Measurements from ENCODE around the gene TMEM256.
"Not testable (repeated sequence)": the region's sequence is repeated elsewhere in the genome, so short reads cannot be mapped to it uniquely, and the experiment has no call there.

The TMEM256 gene

DNA sequence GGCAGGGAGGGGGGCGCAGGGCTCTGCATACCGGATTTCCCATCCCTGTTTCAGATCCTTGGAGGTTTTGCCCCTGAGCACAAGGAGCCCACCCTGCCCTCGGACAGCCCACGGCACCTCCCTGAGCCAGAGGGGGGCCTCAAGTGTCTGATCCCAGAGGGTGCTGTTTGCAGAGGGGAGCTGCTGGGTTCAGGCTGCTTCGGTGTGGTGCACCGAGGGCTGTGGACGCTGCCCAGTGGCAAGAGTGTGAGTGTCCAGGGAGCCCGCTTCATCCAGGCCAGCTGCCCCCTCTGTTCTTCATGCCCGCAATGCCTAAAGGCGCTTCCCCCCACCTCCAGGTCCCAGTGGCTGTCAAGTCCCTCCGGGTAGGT, 20.5 kb downstream of the TMEM256 start:
- DNase-seq, result no peak

DNA sequence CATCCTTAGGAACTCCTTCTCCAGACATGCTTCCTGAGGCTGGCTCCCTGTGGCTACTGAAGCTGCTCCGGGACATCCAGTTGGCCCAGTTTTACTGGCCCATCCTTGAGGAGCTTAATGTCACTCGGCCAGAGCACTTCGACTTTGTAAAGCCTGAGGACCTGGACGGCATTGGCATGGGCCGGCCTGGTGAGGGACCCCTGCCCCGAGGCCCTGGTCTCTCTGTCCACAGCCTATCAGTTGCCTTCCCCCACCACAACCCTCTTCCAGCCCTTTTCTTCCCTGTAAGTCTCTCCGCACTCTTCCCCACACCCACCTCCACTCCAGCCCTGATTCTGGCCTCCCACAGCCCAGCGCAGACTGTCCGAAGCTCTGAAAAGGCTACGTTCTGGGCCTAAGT, 21.0 kb downstream of the TMEM256 start:
- DNase-seq, result no peak

DNA sequence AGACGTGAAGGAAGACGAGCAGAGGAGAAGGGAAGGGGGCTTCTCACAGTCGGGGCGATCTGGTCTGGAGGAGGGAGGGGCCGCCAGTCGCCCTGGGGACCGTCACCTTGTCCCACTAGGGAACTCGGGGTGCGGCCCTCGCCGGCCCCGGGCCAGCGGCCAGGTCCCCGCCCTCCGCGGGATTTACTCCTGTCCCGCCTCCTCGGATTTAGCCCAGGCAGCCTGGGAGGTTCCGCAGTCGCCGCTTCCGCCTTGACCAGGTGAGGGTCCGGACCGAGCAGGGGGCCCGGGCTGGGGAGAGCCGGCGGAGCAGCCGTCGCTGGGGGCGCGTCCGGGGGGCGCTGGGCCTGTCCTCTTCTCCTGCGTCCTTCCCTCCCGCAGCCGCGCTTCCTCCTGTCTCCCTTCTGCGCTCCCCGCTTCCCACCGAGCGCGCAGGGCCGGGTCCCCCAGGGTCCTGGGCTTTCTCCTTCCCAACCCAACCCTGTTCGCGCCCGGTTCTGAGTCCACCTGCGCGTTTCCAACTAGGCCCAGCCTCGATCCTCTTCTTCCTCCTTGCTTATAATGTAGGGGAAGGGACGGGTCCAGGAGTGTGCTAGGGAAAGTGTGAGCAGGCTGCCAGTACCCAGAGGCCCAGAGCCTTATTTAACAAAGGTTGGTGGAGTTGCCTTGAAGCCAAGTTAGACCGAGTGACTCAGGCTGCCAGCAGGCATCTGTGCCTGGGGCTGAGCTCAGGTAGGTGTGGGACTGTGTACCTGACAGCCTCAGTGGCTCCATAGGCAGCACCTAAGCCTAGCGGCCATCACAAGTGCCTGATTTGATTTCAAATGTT, 22.8 kb downstream of the TMEM256 start, which contains the start of gene TNK1:
TNK1 (plus strand) TSS at position 235 of the 829 bp plus-strand sequence. CDS start 1,838 bp downstream, outside the sequence.
- no peak for DNase-seq

DNA sequence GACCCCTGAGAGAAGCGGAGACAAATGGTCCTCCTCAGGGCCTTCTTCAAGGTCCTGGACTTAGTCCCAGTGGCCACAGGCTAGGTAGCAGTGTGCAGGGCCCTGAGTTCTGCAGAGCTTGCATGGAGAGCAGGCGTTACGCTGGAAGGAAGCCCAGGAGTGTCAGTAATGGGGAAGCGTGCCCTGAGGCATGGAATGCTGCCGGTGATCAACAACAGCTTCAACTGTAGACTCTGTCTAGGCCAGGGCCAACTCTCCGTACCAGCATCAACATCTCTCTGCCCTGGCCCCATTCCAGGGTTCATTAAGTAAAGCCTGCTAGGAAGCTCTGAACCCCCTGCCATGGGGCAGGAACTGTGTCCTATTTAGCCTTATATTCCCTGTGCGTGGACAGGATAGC, 23.6 kb downstream of the TMEM256 start:
- no peak for DNase-seq

DNA sequence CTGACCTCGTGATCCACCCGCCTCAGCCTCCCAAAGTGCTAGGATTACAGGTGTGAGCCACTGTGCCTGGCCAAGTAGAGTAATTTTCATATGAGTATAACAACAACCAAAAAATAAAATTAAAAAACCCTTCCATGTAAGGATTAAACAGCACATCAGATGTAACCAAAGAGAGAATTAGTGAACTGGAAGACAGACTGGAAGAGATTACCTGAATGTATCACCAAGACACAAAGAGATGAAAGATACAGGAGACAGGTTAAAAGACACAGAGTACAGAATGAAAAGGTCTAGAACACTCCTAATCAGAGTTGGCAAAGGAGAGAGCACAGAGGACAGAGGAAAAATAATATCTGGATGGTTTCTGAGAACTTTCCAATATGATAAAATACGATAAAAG, 24.8 kb downstream of the TMEM256 start:
- no peak for DNase-seq

DNA sequence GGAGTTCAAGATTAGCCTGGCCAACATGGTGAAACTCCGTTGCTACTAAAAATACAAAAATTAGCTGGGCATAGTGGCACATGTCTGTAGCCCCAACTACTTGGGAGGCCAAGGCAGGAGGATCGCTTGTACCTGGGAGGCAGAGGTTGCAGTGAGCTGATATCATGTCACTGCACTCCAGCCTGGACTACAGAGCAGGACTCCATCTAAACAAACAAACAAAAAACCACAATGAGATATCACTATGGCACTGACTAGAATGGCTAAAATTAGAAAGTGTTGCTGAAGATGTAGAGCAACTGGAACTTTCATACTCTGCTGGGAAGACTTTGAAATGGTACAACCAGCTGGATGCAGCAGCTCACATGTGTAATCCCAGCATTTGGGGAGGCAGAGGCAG, 29.5 kb downstream of the TMEM256 start:
- DNase-seq, result no peak

DNA sequence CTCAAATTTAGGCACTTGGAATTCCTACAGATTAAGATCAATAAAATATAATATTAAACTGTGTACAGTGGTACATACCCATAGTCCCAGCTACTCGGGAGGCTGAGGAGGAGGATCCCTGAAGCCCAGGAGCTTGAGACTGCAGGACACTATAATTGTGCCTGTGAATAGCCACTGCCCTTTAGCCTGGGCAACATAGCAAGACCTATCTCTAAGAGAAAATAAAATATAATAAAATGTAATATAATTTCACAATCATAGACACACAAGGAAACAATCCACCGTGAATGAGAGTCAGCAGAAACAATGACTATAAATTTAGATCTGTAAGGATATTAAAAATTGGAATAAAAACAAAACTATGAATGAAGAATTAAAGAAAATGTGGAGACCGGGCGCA, 33.0 kb downstream of the TMEM256 start:
- DNase-seq, result no peak

DNA sequence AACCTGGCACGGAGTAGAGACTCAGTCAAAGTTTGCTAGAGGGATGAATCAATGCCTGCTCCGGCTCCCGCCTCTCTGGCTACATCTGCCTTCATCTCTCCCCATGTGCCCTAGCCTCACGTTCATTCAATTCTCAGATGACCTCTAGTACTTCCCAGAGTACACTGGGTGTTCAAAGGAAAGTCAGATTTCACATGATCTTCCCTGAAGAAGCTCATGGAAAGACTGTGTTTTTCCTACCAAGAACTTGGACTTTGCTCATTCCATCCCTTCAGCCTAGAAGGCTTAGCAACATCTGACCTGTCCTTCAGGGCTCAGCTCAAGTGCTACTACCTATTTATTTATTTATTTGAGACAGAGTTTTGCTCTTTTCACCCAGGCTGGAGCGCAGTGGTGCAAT, 34.1 kb downstream of the TMEM256 start:
- no peak for DNase-seq

DNA sequence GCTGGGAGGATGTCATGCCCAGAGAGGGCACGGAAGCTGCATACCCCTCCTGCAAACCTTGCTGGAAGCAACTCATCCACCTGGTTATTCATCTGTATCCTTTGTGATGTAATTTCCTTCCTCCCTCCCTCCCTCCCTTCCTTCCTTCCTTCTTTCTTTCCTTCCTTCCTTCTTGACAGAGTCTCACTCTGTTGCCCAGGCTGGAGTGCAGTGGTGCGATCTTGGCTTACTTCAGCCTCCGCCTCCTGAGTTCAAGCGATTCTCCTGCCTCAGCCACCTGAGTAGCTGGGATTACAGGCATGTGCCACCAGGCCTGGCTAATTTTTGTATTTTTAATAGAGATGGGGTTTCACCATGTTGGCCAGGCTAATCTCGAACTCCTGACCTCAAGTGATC, 35.3 kb downstream of the TMEM256 start:
- DNase-seq, result not testable (repeated sequence)

DNA sequence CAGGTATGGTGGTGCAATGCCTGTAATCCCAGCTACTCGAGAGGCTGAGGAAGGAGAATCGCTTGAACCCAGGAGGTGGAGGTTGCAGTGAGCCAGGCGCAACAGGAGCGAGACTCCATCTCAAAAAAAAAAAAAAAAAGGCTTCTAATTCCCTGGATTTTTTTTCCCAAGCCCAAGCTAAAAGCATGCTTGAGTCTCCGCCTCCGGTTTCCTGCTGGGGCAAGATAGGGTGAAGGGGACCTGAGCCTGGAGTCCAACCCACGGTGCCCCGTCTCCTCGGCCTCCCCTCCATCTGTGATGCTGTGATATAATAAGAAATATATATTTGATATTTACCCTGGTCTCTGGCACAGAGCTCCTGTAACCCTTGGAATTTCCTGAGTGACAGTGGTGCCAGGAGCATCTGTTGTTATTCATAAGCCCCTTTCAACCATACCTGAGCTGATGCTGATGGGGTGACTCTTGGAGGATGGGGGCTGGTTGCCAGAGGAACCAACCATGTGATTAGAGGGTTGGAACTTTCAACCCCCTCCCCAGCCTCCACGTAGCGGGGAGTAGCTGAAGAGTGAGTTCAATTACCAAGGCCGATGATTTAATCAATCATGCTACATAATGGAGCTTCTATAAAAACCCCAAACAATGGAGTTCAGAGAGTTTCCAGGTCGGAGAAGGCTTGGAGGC, 35.8 kb downstream of the TMEM256 start:
- no peak for DNase-seq

DNA sequence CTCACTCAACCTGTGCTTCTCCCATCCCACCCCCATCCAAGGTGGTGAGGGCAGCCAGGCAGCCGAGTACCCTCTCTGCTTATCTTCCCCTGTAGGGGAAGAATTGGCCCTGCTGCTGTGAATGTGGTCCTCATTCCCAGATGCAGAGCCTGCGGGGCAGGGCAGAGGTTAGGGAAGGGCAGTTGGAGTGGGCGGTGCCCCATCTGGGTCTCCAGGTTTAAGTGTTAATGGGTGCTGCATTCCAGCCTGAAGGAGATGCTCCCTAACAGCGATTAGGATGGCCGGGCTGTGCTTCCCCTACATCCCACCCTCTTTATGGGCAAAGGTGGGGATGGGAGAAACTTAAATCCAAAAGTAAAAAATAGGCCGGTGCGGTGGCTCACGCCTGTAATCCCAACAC, 36.8 kb downstream of the TMEM256 start:
- no peak for DNase-seq

DNA sequence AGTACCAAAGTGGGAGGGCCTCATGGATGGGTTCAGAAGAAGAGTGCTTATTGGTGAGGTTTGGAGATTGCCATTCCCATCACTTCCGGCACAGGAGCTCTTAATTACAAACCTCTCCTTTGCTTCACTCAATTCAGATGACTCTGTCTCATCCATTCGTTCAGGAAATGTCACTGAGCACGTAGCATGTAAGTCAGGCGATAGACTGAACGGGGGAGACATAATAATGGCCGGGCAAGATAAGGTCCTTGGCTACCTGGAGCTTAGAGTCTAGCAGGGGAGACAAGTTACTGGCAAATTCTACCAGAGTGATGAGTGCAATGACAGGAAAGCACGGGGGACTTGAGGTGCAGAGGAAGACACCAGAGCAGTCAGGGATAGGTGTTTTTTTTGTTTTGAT, 37.9 kb downstream of the TMEM256 start:
- DNase-seq, result not testable (repeated sequence)

DNA sequence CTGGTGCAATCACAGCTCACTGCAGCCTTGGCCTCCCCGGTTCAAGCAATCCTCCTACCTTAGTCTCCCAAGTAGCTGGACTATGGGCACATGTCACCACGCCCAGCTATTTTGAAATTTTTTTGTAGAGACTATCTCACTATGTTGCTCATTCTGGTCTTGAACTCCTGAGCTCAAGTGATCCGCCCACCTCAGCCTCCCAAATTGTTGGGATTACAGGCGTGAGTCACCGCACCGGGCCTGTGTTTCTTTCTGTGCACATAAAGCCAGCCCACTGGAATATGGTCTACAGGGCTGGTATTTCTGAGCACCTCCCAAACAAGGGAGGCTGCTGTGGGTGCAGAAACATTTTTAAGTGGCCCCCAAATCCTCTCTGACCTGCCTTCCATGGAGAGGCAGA, 40.6 kb downstream of the TMEM256 start:
- DNase-seq, result peak; percentile 24

DNA sequence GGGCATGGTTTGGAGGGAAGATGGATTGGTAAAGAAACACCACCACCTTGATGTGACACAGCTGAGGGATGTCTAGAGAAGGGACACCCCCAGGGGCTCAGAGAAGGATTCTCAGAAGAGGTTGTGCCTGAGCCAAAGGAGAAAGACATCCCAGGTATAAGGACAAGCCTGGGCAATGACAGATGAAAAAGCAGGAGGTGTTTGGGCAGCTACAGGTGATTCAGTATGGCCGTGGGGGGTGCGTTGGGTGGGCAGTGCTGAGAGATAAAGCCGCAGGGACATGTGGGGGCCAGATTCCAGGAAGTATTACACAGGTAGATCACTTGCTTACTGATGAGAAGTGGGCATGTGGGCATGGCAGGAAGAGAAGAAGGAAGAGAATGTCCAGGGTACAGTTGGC, 42.0 kb downstream of the TMEM256 start:
- DNase-seq, result no peak

DNA sequence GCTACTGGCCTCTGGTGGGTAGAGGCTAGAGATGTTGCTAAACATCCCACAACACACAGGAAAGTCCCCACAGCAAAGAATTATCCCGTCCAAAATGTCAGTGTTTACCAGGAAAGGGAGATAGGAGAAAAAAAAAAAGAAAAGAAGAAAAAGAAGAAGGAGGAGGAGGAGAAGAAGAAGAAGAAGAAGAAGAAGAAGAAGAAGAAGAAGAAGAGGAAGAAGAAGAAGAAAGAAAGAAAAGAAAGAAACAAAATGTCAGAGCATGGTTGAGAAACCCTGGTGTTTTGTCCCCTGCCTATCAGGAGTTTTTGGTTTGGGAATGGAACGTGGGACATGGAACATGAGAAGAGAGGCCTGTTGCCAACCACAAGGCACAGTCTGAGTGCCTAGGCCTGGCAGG, 46.5 kb downstream of the TMEM256 start:
- DNase-seq, result no peak

DNA sequence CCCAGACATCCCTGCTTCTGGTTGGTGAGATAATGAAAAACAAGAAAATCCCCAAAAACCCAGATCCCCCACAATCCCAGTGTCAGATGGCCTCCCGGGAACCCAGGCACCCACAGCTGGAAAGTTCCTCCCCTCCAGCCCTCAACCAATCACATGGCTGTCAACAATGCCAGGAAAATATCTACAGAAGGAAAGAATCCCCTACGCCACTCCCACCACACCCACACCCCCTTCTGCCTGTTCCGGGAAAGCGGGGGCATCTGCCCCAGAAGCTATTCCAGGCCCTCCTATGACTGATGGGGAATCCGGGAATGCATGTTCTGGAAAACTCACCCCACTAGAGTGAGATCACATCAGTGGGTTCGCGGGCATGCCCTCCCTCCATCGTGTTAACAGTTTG, 47.1 kb downstream of the TMEM256 start:
- no peak for DNase-seq

DNA sequence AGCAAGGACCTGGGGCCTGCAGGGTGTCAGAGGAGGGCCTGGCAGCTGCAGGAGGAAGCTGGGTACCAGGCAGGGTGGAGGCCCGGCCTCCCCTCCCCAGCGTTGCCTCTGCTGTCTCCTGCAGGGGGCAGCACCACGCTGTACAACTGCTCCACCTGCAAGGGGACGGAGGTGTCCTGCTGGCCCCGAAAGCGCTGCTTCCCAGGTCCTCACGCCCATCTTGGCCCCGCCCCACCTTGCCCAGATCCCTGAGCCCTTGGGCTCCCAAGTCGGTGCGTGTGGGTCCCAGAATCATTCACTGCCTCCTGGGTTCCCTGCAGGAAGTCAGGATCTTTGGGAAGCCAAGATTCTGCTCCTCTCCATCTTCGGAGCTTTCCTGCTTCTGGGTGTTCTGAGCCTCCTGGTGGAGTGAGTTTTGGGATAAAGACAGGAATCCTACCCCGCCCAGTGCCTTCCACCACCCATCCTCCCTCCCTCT, 47.8 kb downstream of the TMEM256 start:
- peak; percentile 66 for DNase-seq

DNA sequence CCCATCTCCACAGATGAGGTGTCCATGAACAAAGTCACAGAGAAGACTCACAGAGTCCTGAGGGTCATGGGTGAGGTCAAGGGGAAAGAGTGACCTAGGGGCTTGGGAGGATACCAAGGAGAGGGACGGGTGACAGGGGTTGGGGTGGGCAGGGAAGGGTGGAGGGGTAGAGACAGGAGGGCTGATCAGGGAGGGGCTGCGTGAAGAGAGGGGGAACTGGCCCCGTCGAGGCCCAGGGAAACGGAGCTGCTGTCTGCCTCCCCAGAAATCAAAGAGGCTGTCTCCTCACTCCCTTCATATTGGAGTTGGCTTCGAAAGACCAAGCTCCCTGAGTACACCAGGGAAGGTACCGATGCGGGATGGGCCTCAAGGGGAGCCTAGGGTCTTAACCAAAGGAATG, 48.3 kb downstream of the TMEM256 start:
- DNase-seq, result no peak

DNA sequence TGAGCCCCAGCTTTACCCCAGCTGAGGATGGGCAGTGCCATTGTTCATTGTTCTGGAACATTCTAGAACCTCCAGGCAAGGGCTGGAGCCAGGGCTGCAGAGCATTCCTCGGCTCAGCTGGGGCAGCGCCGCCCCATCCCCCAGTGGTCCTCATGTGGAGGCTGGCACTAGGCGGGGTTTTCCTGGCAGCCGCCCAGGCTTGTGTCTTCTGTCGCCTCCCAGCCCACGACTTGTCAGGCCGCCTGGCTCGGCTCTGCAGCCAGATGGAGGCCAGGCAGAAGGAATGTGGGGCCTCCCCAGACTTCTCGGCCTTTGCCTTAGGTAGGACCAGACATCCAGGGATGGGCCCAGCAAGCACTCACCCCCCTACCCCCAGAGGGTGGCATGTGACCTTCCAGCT, 48.8 kb downstream of the TMEM256 start, which contains the start of gene TMEM95:
TMEM95 (plus strand) TSS at position 104 of the 400 bp plus-strand sequence; CDS start at position 153, 49 bp downstream.
- DNase-seq, result peak; percentile 72

DNA sequence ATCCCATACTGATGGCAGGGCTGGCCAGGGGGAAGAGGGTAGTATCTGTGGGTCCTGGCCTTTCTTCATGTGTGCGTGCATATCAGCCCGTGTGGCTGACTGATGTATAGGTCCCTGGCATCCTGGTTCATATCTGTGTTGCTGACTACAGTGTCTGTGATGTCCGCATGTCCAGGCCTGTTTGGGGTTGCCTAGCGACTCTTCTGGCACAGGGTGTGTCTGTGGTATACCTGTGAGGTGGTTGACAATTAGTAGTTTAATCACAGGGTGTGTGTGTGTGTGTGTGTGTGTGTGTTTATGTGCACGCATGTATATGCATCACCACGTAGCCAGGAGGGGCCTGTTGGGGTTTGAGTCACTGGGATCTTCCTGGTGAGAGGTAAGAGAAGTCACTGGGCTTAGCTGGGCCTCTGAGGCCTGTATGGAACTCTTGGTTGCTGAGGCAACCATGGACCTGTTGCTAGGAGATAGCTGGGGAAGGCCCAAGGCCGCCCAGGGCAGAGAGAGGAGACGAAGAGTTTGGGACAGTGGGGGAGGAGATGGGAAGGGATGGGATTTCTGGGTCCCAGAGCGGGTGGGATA, 49.5 kb downstream of the TMEM256 start:
- DNase-seq, result peak; percentile 55

Data from fibroblast of skin of back (primary cell).